Kidney (tissue), 14 donors: ENCODE data around the gene CBX5. TPM values are rescaled to one million over a fixed set of nuclear protein-coding genes. Genes with fewer than 3 reads are reported as not detected.
A peak's percentile ranks its signal among the peaks of the same experiment; 100 is the strongest.
"Not testable (repeated sequence)": the region's sequence is repeated elsewhere in the genome, so short reads cannot be mapped to it uniquely, and the experiment has no call there.

Experiments
- DNase-seq, 5 donors: peaks; one replicate each; pipeline ENCODE4 v3.0.0-alpha.2; 2013 to 2020
- FAIRE-seq: peaks from 2 replicates; lab custom pipeline; 2012; peaks lifted over from hg19 to GRCh38; lab: Jason Lieb, UNC
- H3K27ac ChIP-seq, 2 donors: one replicate each; pipeline ENCODE4 v1.7.0; 2013; ENCODE audit warnings: low read depth in 2 of 2, low read length in 2 of 2, inconsistent platforms in 1 of 2
- H3K27me3 ChIP-seq: one replicate; pipeline ENCODE4 v1.7.1; 2013; ENCODE audit warnings: low read length, inconsistent platforms; ENCODE audit not compliant: control insufficient read depth, insufficient read depth
- H3K36me3 ChIP-seq, 3 donors: one replicate each; pipeline versions ENCODE4 v1.7.0 to v1.7.1; 2013; ENCODE audit warnings: low read length in 3 of 3, control low read depth in 1 of 3, inconsistent platforms in 1 of 3; ENCODE audit not compliant: insufficient read depth in 3 of 3, control insufficient read depth in 2 of 3
- H3K4me1 ChIP-seq, 3 donors: one replicate each; pipeline versions ENCODE4 v1.7.0 to v1.7.1; 2013; ENCODE audit warnings: low read length in 3 of 3, inconsistent platforms in 1 of 3, low read depth in 1 of 3; ENCODE audit not compliant: control insufficient read depth in 2 of 3, insufficient read depth in 2 of 3
- H3K4me3 ChIP-seq, 3 donors: one replicate each; pipeline versions ENCODE4 v1.7.0 to v1.8.1; 2013; ENCODE audit warnings: low read length in 3 of 3, control low read depth in 1 of 3, inconsistent platforms in 1 of 3
- H3K9ac ChIP-seq, 3 donors: one replicate each; pipeline versions ENCODE4 v1.7.0 to v1.7.1; 2013; ENCODE audit warnings: low read length in 3 of 3, control low read depth in 1 of 3, inconsistent platforms in 1 of 3
- H3K9me3 ChIP-seq, 3 donors: one replicate each; pipeline versions ENCODE4 v1.7.0 to v1.7.1; 2013; ENCODE audit warnings: low read length in 3 of 3, control low read depth in 1 of 3, inconsistent platforms in 1 of 3; ENCODE audit not compliant: control insufficient read depth in 2 of 3, insufficient read depth in 1 of 3
- intact Hi-C: fragments of 100-400 bp; cut with DNase I; formaldehyde crosslinking; loops from one replicate; pipeline ENCODE4 v1.11.1; 2022
- polyA plus RNA-seq: library from polyadenylated mRNA; stranded (reverse); fragments of 350-450 nt; fragmentation: Illumina TruSeq; extraction: RNeasy Lipid Tissue Mini Kit (QIAGEN cat#74804); gene quantifications from one replicate; pipeline ENCODE4 v1.2.3, GENCODE V29; 2014; ENCODE audit warnings: low read depth, low replicate concordance; ENCODE audit not compliant: insufficient read depth
- total RNA-seq: library from RNA; stranded (reverse); fragmentation: NEBNext Ultra II Directional; extraction: Animal tissue kit (Norgen Biotek cat#: 25700); gene quantifications from one replicate; pipeline ENCODE4 v1.2.1, GENCODE V29; 2021
- TF ChIP-seq, protein P1 (sequence below): IDR thresholded peaks from 3 replicates; pipeline ENCODE4 v1.5.1; 2012; ENCODE audit warnings: mild to moderate bottlenecking, moderate library complexity, borderline replicate concordance; ENCODE audit not compliant: insufficient read depth; ENCODE audit errors: extremely low read depth
- donor health status: control.
- donor health status: control.
- donor health status: control.
- donor health status: control.
- donor health status: control.
- donor health status: DM: yes; HTN: yes; CAD: no.
- donor health status: Normal renal cell carcinoma (clear cell type).

The CBX5 gene
- total and polyA plus RNA-seq, 2 donors from 2014 or later: 15.0 to 112 TPM

DNA sequence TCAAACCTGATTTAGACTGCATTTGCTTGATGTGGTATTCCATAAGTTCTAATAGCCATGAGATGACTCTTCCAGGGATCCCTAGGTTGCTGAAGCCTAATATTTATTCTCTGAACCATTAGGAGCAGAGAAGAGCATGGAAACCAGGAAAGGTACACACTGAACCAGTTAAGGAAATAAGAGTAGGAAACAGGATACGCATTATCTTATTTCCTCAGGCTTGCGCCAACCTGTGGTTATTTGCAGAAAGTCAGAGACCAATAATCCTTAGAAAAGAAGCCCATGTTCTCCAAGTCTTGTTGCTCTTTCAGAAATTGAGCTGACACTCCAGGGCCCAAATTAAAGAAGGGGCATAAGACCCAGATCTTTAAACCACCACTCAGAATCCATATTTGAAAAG lies 49.4 kb downstream of the CBX5 start:
- FAIRE-seq (no peak), DNase-seq (peak in 1 of 5 donors; percentile 43)
- TF ChIP-seq, protein P1, sequence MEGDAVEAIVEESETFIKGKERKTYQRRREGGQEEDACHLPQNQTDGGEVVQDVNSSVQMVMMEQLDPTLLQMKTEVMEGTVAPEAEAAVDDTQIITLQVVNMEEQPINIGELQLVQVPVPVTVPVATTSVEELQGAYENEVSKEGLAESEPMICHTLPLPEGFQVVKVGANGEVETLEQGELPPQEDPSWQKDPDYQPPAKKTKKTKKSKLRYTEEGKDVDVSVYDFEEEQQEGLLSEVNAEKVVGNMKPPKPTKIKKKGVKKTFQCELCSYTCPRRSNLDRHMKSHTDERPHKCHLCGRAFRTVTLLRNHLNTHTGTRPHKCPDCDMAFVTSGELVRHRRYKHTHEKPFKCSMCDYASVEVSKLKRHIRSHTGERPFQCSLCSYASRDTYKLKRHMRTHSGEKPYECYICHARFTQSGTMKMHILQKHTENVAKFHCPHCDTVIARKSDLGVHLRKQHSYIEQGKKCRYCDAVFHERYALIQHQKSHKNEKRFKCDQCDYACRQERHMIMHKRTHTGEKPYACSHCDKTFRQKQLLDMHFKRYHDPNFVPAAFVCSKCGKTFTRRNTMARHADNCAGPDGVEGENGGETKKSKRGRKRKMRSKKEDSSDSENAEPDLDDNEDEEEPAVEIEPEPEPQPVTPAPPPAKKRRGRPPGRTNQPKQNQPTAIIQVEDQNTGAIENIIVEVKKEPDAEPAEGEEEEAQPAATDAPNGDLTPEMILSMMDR: no peak
- Histone ChIP-seq H3K36me3 (no peaks in the 10 kb centered on the region), H3K27me3 (no peaks in the 10 kb centered on the region), H3K4me3 (no peak overlapping the region), H3K9me3 (no peaks in the 10 kb centered on the region), H3K4me1 (peaks cover 0 to 4% (median 0%) of the 10 kb centered on the region in 3 donors), H3K9ac (no peak overlapping the region), H3K27ac (no peak overlapping the region)
- intact Hi-C loops: no loop called here

DNA sequence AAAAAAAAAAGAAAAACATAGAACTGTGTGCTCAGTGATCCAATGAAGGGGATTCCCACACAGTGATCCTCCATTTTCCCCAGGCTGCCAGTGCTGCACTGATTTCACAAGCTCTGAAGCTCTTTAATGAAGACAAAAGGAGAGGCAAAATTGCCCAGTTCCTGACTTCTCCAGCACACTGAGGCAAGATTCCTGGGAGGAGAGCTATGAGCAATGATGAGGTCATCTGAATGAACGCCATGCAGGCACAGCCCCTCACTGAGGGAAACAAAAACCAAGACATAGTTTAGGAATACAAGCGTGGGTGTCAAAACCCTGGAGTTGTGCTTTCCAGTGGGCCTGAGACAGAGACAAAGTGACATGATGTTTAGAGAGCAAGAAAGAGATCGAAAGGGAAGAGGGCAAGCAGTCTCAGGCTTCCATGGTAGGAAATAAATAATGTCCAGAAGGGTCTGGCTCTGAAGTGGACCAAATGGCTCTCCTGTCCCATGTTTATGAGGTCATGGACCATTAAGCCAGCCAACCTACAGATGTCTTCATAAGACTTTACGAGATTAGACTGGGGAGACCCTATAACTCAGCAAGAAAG lies 50.2 kb downstream of the CBX5 start:
- DNase-seq (peak in 4 of 5 donors; percentile 78 to 95 (median 86)), FAIRE-seq (no peak)
- TF ChIP-seq, protein P1: no peak
- Histone ChIP-seq H3K9me3 (no peaks in the 10 kb centered on the region), H3K4me3 (no peak overlapping the region), H3K9ac (no peak overlapping the region), H3K4me1 (peaks cover 0 to 4% (median 0%) of the 10 kb centered on the region in 3 donors), H3K27me3 (no peaks in the 10 kb centered on the region), H3K36me3 (no peaks in the 10 kb centered on the region), H3K27ac (no peak overlapping the region)
- intact Hi-C loops: loop anchor here (10.0 kb wide), 1 partner anchor 145 kb away; no protein-coding TSS in a partner anchor

DNA sequence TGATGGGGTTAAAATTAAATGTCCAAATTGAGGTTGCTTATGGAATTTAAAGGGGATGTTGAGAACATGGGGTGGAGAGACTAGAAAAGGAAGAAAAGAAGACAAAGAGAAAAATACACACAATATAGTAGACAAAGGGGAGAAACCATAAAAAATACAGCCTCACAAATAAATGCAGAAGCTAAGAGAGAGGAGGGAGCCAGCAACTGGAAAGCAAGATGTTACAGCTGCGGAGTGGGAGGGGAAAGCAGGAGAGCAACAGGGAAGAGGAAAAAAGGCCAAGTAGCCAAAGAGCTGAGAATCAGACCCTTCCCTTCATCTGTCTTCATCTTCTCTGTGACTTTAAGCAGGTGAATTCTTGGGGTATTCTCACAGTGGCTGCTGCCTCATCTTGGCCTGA lies 51.5 kb downstream of the CBX5 start:
- Histone ChIP-seq H3K27me3 (no peaks in the 10 kb centered on the region), H3K9me3 (no peaks in the 10 kb centered on the region), H3K36me3 (no peaks in the 10 kb centered on the region), H3K4me3 (no peak overlapping the region), H3K9ac (no peak overlapping the region), H3K27ac (no peak overlapping the region), H3K4me1 (peaks cover 0 to 4% (median 0%) of the 10 kb centered on the region in 3 donors)
- TF ChIP-seq, protein P1: no peak
- FAIRE-seq (no peak), DNase-seq (no peak)
- intact Hi-C loops: loop anchor here (10.0 kb wide), 1 partner anchor 146 kb away; no protein-coding TSS in a partner anchor

DNA sequence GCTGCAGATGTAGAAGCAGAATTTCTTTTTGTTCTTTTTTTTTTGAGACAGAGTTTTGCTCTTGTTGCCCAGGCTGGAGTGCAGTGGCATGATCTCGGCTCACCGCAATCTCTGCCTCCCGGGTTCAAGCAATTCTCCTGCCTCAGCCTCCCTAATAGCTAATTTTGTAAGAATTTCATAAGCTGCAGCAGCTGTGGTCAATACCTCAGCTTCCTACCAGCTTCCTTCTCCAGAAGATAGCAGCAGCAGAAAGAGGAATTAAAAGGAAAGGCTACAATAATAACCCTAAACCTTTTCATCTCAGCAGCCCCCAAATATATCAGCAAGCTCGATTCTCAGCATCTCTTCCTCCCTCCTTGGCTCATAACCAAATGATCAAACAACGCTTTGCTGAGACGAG lies 52.0 kb downstream of the CBX5 start:
- not testable (repeated sequence) for FAIRE-seq, H3K4me3 ChIP-seq

More for the DNA sequence above, 52.0 kb downstream of the CBX5 start:
- not testable (repeated sequence) for H3K9me3 ChIP-seq, H3K36me3 ChIP-seq, H3K27me3 ChIP-seq, DNase-seq, H3K27ac ChIP-seq, H3K9ac ChIP-seq, H3K4me1 ChIP-seq
- intact Hi-C loops: loop anchor here (10.0 kb wide), 1 partner anchor 147 kb away; no protein-coding TSS in a partner anchor
